Transverse colon (tissue), 4 donors: ENCODE measurements around the gene PCNT.

Source experiments
- EP300 ChIP-seq: sonication (generic); formaldehyde crosslinking; IDR thresholded peaks from one replicate; pipeline ENCODE4 v1.6.1; 2017; ENCODE audit warnings: antibody characterized with exemption, low read depth
- POLR2A ChIP-seq: fragments of 450-650 bp; IDR thresholded peaks from one replicate; pipeline ENCODE4 v1.6.1; 2016; ENCODE audit warnings: antibody characterized with exemption, mild to moderate bottlenecking, moderate library complexity
- POLR2AphosphoS5 ChIP-seq, 3 donors: sonication (generic); formaldehyde crosslinking; IDR thresholded peaks; one replicate each; pipeline ENCODE4 v1.6.1; 2016; ENCODE audit warnings: antibody characterized with exemption in 3 of 3
- TF ChIP-seq, protein P1 (sequence below), 5 experiments: fragments of 200-600 bp in 3 of 5; fragments of 450-650 bp in 2 of 5; sonication (generic) in 3 of 5; IDR thresholded peaks; 1 replicate in 2 of 5; 2 replicates in 3 of 5; pipeline ENCODE4 v1.5.1; 2016 to 2017; ENCODE audit warnings: antibody characterized with exemption in 5 of 5, inconsistent platforms in 3 of 5, mild to moderate bottlenecking in 2 of 5, moderate library complexity in 1 of 5

DNA sequence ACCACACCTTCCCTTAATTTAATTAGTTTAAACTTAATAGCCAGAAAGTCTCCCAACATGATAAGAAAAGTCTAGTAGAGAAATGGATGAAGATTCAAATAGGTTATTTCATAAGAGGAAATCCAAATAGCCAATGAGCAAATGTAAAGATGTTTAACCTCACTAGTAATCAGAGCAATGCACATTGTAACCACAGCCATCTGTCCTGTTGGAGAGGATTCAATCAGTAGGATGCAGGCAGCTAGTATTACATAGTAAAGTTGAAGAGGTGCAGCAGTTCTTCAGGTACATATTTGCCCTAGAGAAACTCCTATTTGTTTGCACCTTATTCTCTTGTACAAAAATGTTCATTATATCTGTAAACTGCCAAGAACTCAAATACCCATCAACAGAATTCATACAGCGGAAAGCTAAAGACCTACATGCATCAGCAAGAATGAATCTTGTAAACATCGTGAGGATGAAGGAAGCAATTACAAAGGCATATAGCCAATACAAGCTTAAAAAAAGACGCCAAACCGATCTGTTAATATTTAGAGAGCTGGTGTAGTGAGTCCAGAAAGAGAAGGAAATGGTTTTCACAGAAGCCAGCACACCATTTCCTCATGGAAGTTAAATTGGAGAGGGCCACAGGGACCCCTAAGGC is 162.6 kb downstream of the PCNT start:
- TF ChIP-seq, protein P1, sequence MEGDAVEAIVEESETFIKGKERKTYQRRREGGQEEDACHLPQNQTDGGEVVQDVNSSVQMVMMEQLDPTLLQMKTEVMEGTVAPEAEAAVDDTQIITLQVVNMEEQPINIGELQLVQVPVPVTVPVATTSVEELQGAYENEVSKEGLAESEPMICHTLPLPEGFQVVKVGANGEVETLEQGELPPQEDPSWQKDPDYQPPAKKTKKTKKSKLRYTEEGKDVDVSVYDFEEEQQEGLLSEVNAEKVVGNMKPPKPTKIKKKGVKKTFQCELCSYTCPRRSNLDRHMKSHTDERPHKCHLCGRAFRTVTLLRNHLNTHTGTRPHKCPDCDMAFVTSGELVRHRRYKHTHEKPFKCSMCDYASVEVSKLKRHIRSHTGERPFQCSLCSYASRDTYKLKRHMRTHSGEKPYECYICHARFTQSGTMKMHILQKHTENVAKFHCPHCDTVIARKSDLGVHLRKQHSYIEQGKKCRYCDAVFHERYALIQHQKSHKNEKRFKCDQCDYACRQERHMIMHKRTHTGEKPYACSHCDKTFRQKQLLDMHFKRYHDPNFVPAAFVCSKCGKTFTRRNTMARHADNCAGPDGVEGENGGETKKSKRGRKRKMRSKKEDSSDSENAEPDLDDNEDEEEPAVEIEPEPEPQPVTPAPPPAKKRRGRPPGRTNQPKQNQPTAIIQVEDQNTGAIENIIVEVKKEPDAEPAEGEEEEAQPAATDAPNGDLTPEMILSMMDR (IDR thresholded peaks at IDR 0.05): no peak
- TF ChIP-seq POLR2AphosphoS5 (IDR thresholded peaks at IDR 0.05) (no peak), POLR2A (no peak), EP300 (no peak)
